C4-2B (cell line): ENCODE data around the gene REM1.
"Not testable (repeated sequence)": the region's sequence is repeated elsewhere in the genome, so short reads cannot be mapped to it uniquely, and the experiment has no call there.

Source experiments
- CTCF ChIP-seq: fragments of 450-650 bp; conservative IDR thresholded peaks from 2 replicates; pipeline ENCODE4 v1.5.1; 2017; ENCODE audit warnings: mild to moderate bottlenecking
- ZFX ChIP-seq: fragments of 450-650 bp; IDR thresholded peaks from 2 replicates; pipeline ENCODE4 v1.6.1; 2017

GRCh38 chr20:31427576-31427975 lies 47.5 kb upstream of the REM1 start:
- TF ChIP-seq CTCF, ZFX: not testable (repeated sequence)
